Measurements from ENCODE around the gene NUP160. TPM values are rescaled to one million over a fixed set of nuclear protein-coding genes. Genes with fewer than 3 reads are reported as not detected.

The NUP160 gene, protein sequence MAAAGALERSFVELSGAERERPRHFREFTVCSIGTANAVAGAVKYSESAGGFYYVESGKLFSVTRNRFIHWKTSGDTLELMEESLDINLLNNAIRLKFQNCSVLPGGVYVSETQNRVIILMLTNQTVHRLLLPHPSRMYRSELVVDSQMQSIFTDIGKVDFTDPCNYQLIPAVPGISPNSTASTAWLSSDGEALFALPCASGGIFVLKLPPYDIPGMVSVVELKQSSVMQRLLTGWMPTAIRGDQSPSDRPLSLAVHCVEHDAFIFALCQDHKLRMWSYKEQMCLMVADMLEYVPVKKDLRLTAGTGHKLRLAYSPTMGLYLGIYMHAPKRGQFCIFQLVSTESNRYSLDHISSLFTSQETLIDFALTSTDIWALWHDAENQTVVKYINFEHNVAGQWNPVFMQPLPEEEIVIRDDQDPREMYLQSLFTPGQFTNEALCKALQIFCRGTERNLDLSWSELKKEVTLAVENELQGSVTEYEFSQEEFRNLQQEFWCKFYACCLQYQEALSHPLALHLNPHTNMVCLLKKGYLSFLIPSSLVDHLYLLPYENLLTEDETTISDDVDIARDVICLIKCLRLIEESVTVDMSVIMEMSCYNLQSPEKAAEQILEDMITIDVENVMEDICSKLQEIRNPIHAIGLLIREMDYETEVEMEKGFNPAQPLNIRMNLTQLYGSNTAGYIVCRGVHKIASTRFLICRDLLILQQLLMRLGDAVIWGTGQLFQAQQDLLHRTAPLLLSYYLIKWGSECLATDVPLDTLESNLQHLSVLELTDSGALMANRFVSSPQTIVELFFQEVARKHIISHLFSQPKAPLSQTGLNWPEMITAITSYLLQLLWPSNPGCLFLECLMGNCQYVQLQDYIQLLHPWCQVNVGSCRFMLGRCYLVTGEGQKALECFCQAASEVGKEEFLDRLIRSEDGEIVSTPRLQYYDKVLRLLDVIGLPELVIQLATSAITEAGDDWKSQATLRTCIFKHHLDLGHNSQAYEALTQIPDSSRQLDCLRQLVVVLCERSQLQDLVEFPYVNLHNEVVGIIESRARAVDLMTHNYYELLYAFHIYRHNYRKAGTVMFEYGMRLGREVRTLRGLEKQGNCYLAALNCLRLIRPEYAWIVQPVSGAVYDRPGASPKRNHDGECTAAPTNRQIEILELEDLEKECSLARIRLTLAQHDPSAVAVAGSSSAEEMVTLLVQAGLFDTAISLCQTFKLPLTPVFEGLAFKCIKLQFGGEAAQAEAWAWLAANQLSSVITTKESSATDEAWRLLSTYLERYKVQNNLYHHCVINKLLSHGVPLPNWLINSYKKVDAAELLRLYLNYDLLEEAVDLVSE (N-terminal part only)
- 13.7 TPM for total RNA-seq (2013)
- polyA plus RNA-seq (10 to 100 TPM; 10.6 to 15.7 (median 10.9) TPM), polyA minus RNA-seq (11.5 and 11.6 TPM in 2 replicates), total RNA-seq (20.6 to 68.0 (median 29.8) reads per million in 11 experiments)

DNA sequence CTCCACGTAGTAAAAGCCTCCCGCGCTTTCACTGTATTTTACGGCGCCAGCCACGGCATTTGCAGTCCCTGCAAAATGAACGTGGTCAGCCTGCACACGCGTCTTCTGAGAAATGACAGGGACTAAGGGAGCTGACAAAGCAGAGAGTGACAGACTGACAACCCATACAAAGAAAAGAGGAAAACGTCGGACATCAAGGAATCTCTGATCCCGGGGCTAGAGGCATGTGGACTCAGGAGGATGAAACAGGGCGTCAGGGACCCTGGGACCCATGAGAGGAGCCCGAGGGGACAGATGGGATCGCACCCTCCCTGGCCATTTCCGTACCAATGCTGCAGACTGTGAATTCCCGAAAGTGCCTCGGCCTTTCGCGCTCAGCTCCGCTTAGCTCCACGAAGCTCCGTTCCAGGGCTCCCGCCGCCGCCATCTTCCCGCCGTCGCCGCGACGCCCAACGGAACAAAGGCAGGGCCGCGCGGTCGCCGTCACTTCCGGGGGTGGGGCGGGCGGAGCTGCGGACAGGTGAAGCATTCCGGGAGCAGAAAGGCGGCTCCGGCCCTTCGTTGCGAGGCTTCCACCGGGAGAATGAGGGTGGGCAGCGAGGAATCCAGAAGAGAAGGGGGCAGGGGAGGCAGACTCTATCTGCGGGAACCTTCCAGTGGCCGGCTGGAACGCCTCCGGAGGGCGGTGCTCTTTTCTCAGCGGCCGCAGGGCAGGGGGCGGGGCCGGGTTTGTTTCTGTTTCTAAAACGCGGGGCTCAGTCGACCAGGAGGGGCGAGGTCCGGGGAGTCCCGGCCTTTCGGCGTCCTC is at the start of gene NUP160:
Gene NUP160, minus strand, starts transcription at position 459 of the 808 bp plus-strand sequence. Its CDS starts 32 bp downstream, at position 427.
- TF ChIP-seq, protein P1, sequence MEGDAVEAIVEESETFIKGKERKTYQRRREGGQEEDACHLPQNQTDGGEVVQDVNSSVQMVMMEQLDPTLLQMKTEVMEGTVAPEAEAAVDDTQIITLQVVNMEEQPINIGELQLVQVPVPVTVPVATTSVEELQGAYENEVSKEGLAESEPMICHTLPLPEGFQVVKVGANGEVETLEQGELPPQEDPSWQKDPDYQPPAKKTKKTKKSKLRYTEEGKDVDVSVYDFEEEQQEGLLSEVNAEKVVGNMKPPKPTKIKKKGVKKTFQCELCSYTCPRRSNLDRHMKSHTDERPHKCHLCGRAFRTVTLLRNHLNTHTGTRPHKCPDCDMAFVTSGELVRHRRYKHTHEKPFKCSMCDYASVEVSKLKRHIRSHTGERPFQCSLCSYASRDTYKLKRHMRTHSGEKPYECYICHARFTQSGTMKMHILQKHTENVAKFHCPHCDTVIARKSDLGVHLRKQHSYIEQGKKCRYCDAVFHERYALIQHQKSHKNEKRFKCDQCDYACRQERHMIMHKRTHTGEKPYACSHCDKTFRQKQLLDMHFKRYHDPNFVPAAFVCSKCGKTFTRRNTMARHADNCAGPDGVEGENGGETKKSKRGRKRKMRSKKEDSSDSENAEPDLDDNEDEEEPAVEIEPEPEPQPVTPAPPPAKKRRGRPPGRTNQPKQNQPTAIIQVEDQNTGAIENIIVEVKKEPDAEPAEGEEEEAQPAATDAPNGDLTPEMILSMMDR (IDR thresholded peaks at IDR 0.05): no peak
- Histone ChIP-seq H3K27ac (ENCODE audit: low read depth in 1 of 2, low read length in 2 of 2) (peak within 1 kb of the TSS; percentile 53 to 94), H3K9me3 (replicated peaks in 1 of 2; ENCODE audit: control insufficient read depth in 1 of 2, insufficient read depth in 1 of 2, low read length in 2 of 2) (no peaks in the 10 kb centered on the region), H3K36me3 (replicated peaks in 1 of 2; ENCODE audit: control insufficient read depth in 1 of 2, insufficient read depth in 2 of 2, low read length in 2 of 2) (peaks cover 0 to 6% of the 10 kb centered on the region in 2 donors), H3K9ac (ENCODE audit: insufficient read depth, low read length, poor library complexity, severe bottlenecking) (peak within 1 kb of the TSS; percentile 82), H3K4me3 (replicated peaks in 1 of 3; ENCODE audit: low read depth in 2 of 3, low read length in 3 of 3) (peak within 1 kb of the TSS; percentile 90 to 97 (median 95)), H3K79me2 (ENCODE audit: insufficient read depth, low read length) (peaks cover 44% of the 10 kb centered on the region), H2AFZ (ENCODE audit: insufficient read depth, low read depth, low read length, poor library complexity, severe bottlenecking) (peak within 1 kb of the TSS; percentile 96), H3K27me3 (ENCODE audit: control insufficient read depth in 2 of 2, insufficient read depth in 2 of 2, low read length in 2 of 2) (no peaks in the 10 kb centered on the region), H3K4me2 (replicated peaks; ENCODE audit: extremely low read depth, low read length, poor library complexity, severe bottlenecking) (peak within 1 kb of the TSS; percentile 76), H4K20me1 (ENCODE audit: insufficient read depth, low read length) (peaks cover 6% of the 10 kb centered on the region), H3K4me1 (ENCODE audit: control insufficient read depth in 1 of 2, insufficient read depth in 2 of 2, low read length in 2 of 2) (peaks cover 40 to 42% of the 10 kb centered on the region in 2 donors)
- Mint-ChIP-seq H3K4me3 (peak within 1 kb of the TSS; percentile 94 to 99), H3K36me3 (peaks cover 8 to 14% of the 10 kb centered on the region in 2 donors), H3K27ac (peak within 1 kb of the TSS; percentile 95 to 99 (median 97)), H3K4me1 (peaks cover 21% of the 10 kb centered on the region), H3K9me3 (no peaks in the 10 kb centered on the region), H3K27me3 (ENCODE audit: low read depth in 3 of 3) (peaks cover 0 to 2% (median 0%) of the 10 kb centered on the region in 3 donors)
- intact Hi-C loops (cut with micrococcal nuclease): loop anchor here (2.0 to 5.0 kb wide), 2 partner anchors 259 to 263 kb away; no protein-coding TSS in a partner anchor
- DNase-seq: peak; percentile 53 to 67 (median 64)
- under 1% methylated on average over 65 of the region's 66 CpGs for WGBS (ENCODE audit: insufficient coverage)
